MM.1S (cell line): ENCODE data around the gene GOLGA5.

Source experiments
- DNase-seq: peaks from one replicate; pipeline ENCODE4 v3.0.0-alpha.2; 2015
- H2AFZ ChIP-seq: fragments of 300-600 bp; sonication (generic); 2 replicates; pipeline ENCODE4 v1.6.0; 2016; ENCODE audit warnings: antibody characterized with exemption, low read length
- H3F3A ChIP-seq: fragments of 300-600 bp; sonication (generic); 2 replicates; pipeline ENCODE4 v1.6.1; 2016; ENCODE audit warnings: mild to moderate bottlenecking, antibody characterized with exemption, low read length, moderate library complexity, mixed read lengths; ENCODE audit not compliant: insufficient read depth
- H3K27ac ChIP-seq: fragments of 300-600 bp; sonication (generic); 2 replicates; pipeline ENCODE4 v1.5.1; 2016; ENCODE audit warnings: mild to moderate bottlenecking, low read length
- H3K27me3 ChIP-seq: fragments of 300-600 bp; sonication (generic); replicated peaks from 2 replicates; pipeline ENCODE4 v1.6.0; 2016; ENCODE audit warnings: low read length; ENCODE audit not compliant: insufficient read depth
- H3K36me3 ChIP-seq: fragments of 300-600 bp; sonication (generic); replicated peaks from 2 replicates; pipeline ENCODE4 v1.6.1; 2016; ENCODE audit warnings: mild to moderate bottlenecking, low read length, mixed read lengths; ENCODE audit not compliant: insufficient read depth
- H3K4me1 ChIP-seq: fragments of 300-600 bp; sonication (generic); 2 replicates; pipeline ENCODE4 v1.6.1; 2016; ENCODE audit warnings: low read length, mixed read lengths
- H3K4me2 ChIP-seq: fragments of 300-600 bp; sonication (generic); 2 replicates; pipeline ENCODE4 v1.6.0; 2016; ENCODE audit warnings: low read depth, low read length
- H3K4me3 ChIP-seq: fragments of 300-600 bp; sonication (generic); 2 replicates; pipeline ENCODE4 v1.5.1; 2016; ENCODE audit warnings: low read length, mixed read lengths
- H3K79me2 ChIP-seq: fragments of 300-600 bp; sonication (generic); 2 replicates; pipeline ENCODE4 v1.6.1; 2016; ENCODE audit warnings: mixed run types, low read length, mixed read lengths
- H3K9ac ChIP-seq: fragments of 300-600 bp; sonication (generic); 2 replicates; pipeline ENCODE4 v1.6.1; 2016; ENCODE audit warnings: low read length, mixed read lengths
- H3K9me2 ChIP-seq: fragments of 300-600 bp; sonication (generic); replicated peaks from 2 replicates; pipeline ENCODE4 v1.6.1; 2016; ENCODE audit warnings: mild to moderate bottlenecking, low read length, mixed read lengths; ENCODE audit not compliant: insufficient read depth
- H3K9me3 ChIP-seq: fragments of 300-600 bp; sonication (generic); replicated peaks from 2 replicates; pipeline ENCODE4 v1.6.1; 2016; ENCODE audit warnings: mild to moderate bottlenecking, low read length, mixed read lengths; ENCODE audit not compliant: insufficient read depth
- H4K20me1 ChIP-seq: fragments of 300-600 bp; sonication (generic); 2 replicates; pipeline ENCODE4 v1.6.1; 2016; ENCODE audit warnings: mild to moderate bottlenecking, low read length, moderate library complexity, mixed read lengths; ENCODE audit not compliant: insufficient read depth
- EZH2 ChIP-seq: fragments of 300-600 bp; sonication (generic); optimal IDR thresholded peaks from 2 replicates; pipeline ENCODE3; 2017; ENCODE audit warnings: low read depth, mild to moderate bottlenecking, antibody characterized with exemption, low read length, mixed read lengths
- EZH2phosphoT487 ChIP-seq: fragments of 300-600 bp; sonication (generic); IDR thresholded peaks from 2 replicates; pipeline ENCODE4 v1.6.1; 2018; ENCODE audit warnings: antibody characterized with exemption, low read length
- TF ChIP-seq, protein P1 (sequence below): fragments of 300-600 bp; sonication (generic); IDR thresholded peaks from 2 replicates; pipeline ENCODE4 v1.5.1; 2016; ENCODE audit warnings: antibody characterized with exemption, low read length, mixed read lengths

Gene GOLGA5

DNA sequence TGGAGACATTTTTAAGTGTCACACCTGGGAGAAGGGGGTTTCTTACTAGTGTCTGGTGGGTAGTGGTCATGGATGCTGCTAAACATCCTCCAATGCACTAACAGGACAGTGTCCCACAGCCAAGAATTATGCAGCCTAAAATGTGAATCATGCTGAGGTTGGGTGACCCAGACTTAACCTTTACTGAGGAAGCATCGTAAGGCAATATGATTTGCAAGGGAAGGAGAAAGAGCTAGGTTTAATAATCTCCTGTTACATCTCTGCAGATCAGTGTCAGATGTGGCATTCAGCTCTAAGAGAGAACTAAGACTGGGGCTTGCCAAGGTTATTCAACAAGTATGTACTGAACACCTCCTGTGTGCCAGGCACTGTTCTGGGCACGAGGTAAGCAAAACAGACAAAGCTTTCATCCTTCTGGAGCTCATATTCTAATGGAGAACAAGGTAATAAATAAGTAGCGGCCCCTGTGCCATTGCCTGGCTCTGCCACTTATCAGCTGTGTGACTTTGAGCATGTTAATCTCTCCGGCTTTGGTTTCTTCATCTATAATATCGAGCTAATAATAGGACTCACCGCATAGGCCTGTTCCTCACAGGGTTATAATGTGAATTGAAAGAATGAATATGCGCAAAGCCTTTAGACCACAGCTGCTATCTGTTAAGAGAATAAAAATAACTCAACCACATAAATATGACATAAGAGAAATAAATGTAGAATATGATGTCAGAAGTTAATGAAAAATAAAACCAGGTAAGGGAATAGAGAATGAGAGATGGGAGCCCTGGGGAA, 13.5 kb upstream of the GOLGA5 start:
- H3F3A ChIP-seq, result peaks cover 3% of the 10 kb centered on the region; the same call in 1 of the 2 replicates
- H3K9me2 ChIP-seq, result no peaks in the 10 kb centered on the region
- TF ChIP-seq, protein P1, sequence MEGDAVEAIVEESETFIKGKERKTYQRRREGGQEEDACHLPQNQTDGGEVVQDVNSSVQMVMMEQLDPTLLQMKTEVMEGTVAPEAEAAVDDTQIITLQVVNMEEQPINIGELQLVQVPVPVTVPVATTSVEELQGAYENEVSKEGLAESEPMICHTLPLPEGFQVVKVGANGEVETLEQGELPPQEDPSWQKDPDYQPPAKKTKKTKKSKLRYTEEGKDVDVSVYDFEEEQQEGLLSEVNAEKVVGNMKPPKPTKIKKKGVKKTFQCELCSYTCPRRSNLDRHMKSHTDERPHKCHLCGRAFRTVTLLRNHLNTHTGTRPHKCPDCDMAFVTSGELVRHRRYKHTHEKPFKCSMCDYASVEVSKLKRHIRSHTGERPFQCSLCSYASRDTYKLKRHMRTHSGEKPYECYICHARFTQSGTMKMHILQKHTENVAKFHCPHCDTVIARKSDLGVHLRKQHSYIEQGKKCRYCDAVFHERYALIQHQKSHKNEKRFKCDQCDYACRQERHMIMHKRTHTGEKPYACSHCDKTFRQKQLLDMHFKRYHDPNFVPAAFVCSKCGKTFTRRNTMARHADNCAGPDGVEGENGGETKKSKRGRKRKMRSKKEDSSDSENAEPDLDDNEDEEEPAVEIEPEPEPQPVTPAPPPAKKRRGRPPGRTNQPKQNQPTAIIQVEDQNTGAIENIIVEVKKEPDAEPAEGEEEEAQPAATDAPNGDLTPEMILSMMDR, result no peak
- TF ChIP-seq EZH2phosphoT487, result no peak
- TF ChIP-seq EZH2, result no peak
- no peak for DNase-seq
- no peaks in the 10 kb centered on the region for H3K27me3 ChIP-seq
- no peaks in the 10 kb centered on the region for H3K9me3 ChIP-seq
- H3K4me3 ChIP-seq, result no peak overlapping the region
- H3K36me3 ChIP-seq, result no peaks in the 10 kb centered on the region
- no peaks in the 10 kb centered on the region for H4K20me1 ChIP-seq
- H3K4me1 ChIP-seq, result peaks cover 5% of the 10 kb centered on the region; the same call in 1 of the 2 replicates
- no peak overlapping the region for H3K9ac ChIP-seq
- peak overlapping the region; percentile 37; the same call in 1 of the 2 replicates for H3K27ac ChIP-seq
- no peak overlapping the region for H3K4me2 ChIP-seq
- no peaks in the 10 kb centered on the region for H3K79me2 ChIP-seq
- no peak overlapping the region for H2AFZ ChIP-seq

DNA sequence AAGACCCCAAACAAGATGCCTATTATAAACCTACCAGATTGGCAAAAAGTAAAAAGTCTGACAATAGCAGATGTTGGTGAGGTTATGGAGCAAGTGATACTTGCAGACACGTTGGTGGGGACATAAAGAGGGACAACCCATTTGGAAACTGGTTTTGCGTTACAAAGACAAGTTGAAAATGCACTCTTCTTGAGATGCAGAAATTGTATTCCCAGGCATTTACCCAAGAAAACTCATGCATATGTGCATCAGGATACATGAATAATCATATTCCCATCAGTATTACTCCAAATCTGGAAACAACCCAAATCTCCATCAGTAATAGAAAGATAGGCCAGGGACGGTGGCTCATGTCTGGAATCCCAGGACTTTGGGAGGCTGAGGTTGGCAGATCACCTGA, 12.8 kb upstream of the GOLGA5 start:
- H3K4me2 ChIP-seq, result no peak overlapping the region

DNA sequence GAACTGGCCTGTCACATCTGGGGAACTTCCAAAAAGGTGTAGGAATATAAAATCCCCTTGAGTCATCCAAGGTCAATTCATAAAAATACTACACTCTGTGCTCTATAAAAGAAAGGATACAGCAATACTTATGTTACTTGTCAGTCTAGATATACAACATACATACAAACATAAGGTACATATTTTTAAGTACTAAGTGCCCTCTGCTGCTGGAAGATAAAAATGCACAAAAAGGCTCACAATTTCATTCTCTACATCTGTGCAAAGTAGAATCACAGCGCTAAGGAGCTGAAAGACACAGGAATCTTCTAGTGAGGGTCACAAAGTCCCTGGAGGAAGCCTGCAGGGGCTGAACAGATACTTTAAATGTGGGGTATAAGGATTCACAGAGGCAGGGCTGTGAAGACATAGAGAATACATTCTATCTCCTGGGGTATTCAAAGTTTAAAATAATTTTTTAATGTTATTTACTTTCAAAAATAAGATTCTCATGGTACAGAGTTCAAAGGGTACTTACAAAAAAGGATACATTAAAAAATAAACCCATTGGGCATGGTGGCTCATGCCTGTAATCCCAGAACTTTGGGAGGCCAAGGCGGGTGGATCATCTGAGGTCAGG, 10.2 kb upstream of the GOLGA5 start:
- no peak for TF ChIP-seq EZH2phosphoT487
- TF ChIP-seq, protein P1, result peak; percentile 45
- no peak for TF ChIP-seq EZH2
- Histone ChIP-seq H4K20me1 (no peaks in the 10 kb centered on the region), H3K4me2 (no peak overlapping the region), H2AFZ (no peak overlapping the region), H3K79me2 (no peaks in the 10 kb centered on the region), H3K9me2 (no peaks in the 10 kb centered on the region), H3K36me3 (no peaks in the 10 kb centered on the region), H3K9ac (no peak overlapping the region), H3K4me1 (no peaks in the 10 kb centered on the region), H3F3A (no peaks in the 10 kb centered on the region), H3K27ac (no peak overlapping the region), H3K4me3 (no peak overlapping the region), H3K27me3 (no peaks in the 10 kb centered on the region), H3K9me3 (no peaks in the 10 kb centered on the region)
- DNase-seq, result peak; percentile 70

More for the DNA sequence above, 12.8 kb upstream of the GOLGA5 start:
- Histone ChIP-seq H3K9ac (no peak overlapping the region), H3K9me2 (no peaks in the 10 kb centered on the region), H3F3A (no peaks in the 10 kb centered on the region), H3K27ac (no peak overlapping the region), H3K79me2 (no peaks in the 10 kb centered on the region), H2AFZ (no peak overlapping the region), H3K36me3 (no peaks in the 10 kb centered on the region), H3K4me3 (no peak overlapping the region), H3K27me3 (no peaks in the 10 kb centered on the region), H3K4me1 (no peaks in the 10 kb centered on the region), H3K9me3 (no peaks in the 10 kb centered on the region), H4K20me1 (no peaks in the 10 kb centered on the region)
- TF ChIP-seq EZH2 (no peak), EZH2phosphoT487 (no peak)
- TF ChIP-seq, protein P1, result no peak
- no peak for DNase-seq
